SK-N-SH treated with all-trans-retinoic acid at 6 μM for 48 hours (cell line): Measurements from ENCODE around the gene RBM33.
A peak's percentile ranks its signal among the peaks of the same experiment; 100 is the strongest.

Experiments
- ATAC-seq: fragments of 200-7000 bp; cut with Tn5 transposase; 3 replicates; pipeline ENCODE4 v1.9.1; 2020; ENCODE audit warnings: mild to moderate bottlenecking, moderate library complexity
- ARNTL ChIP-seq: fragments of 450-650 bp; formaldehyde crosslinking; IDR thresholded peaks from 2 replicates; pipeline ENCODE4 v1.5.0; 2020; ENCODE audit warnings: low read depth, mild to moderate bottlenecking, moderate library complexity, borderline replicate concordance
- BACH2 ChIP-seq: fragments of 250-450 bp; sonication (Bioruptor Pico); IDR thresholded peaks from 2 replicates; pipeline ENCODE4 v1.9.0; 2021; ENCODE audit warnings: mild to moderate bottlenecking, borderline replicate concordance
- CSDC2 ChIP-seq: fragments of 250-450 bp; sonication (Bioruptor Pico); IDR thresholded peaks from 2 replicates; pipeline ENCODE4 v1.5.0; 2020; ENCODE audit warnings: mild to moderate bottlenecking, moderate library complexity
- ESRRG ChIP-seq: fragments of 250-450 bp; sonication (Bioruptor Pico); IDR thresholded peaks from 2 replicates; pipeline ENCODE4 v1.6.1; 2021; ENCODE audit warnings: mild to moderate bottlenecking
- GLIS3 ChIP-seq: fragments of 250-450 bp; sonication (Bioruptor Pico); IDR thresholded peaks from 2 replicates; pipeline ENCODE4 v1.5.0; 2020; ENCODE audit warnings: mild to moderate bottlenecking, moderate library complexity
- OSR1 ChIP-seq: fragments of 250-450 bp; sonication (Bioruptor Pico); IDR thresholded peaks from 2 replicates; pipeline ENCODE4 v1.8.0; 2022; ENCODE audit warnings: moderate library complexity, mild to moderate bottlenecking, inconsistent platforms
- PPARA ChIP-seq: fragments of 250-450 bp; sonication (Bioruptor Pico); IDR thresholded peaks from 2 replicates; pipeline ENCODE4 v1.5.0; 2020; ENCODE audit warnings: mild to moderate bottlenecking, borderline replicate concordance
- RARB ChIP-seq: fragments of 250-450 bp; sonication (Bioruptor Pico); IDR thresholded peaks from 2 replicates; pipeline ENCODE4 v1.8.0; 2021; ENCODE audit warnings: mild to moderate bottlenecking, moderate library complexity
- SNAI2 ChIP-seq: fragments of 250-450 bp; sonication (Bioruptor Pico); IDR thresholded peaks from 2 replicates; pipeline ENCODE4 v1.5.0; 2020; ENCODE audit warnings: mild to moderate bottlenecking, moderate library complexity
- TCF4 ChIP-seq: fragments of 250-450 bp; sonication (Bioruptor Pico); IDR thresholded peaks from 2 replicates; pipeline ENCODE4 v1.8.0; 2021; ENCODE audit warnings: mild to moderate bottlenecking, moderate library complexity, borderline replicate concordance
- TOX ChIP-seq: fragments of 250-450 bp; sonication (Bioruptor Pico); IDR thresholded peaks from 2 replicates; pipeline ENCODE4 v1.8.0; 2021; ENCODE audit warnings: mild to moderate bottlenecking, moderate library complexity, borderline replicate concordance
- ZFP3 ChIP-seq: fragments of 250-450 bp; sonication (Bioruptor Pico); IDR thresholded peaks from 2 replicates; pipeline ENCODE4 v1.5.0; 2020; ENCODE audit warnings: mild to moderate bottlenecking, moderate library complexity
- ZFP30 ChIP-seq: fragments of 450-650 bp; formaldehyde crosslinking; IDR thresholded peaks from 2 replicates; pipeline ENCODE4 v1.5.0; 2022; ENCODE audit warnings: mild to moderate bottlenecking, moderate library complexity
- ZNF565 ChIP-seq: fragments of 450-650 bp; formaldehyde crosslinking; conservative IDR thresholded peaks from 2 replicates; pipeline ENCODE4 v1.5.0; 2020; ENCODE audit warnings: low read depth, mild to moderate bottlenecking, moderate library complexity
- ZNF70 ChIP-seq: fragments of 450-650 bp; formaldehyde crosslinking; IDR thresholded peaks from 2 replicates; pipeline ENCODE4 v1.5.0; 2020; ENCODE audit warnings: mild to moderate bottlenecking, moderate library complexity
- ZNF8 ChIP-seq: fragments of 450-650 bp; formaldehyde crosslinking; IDR thresholded peaks from 2 replicates; pipeline ENCODE4 v1.5.0; 2020; ENCODE audit warnings: mild to moderate bottlenecking, moderate library complexity
- TF ChIP-seq, protein P1 (sequence below): fragments of 250-450 bp; sonication (Bioruptor Pico); IDR thresholded peaks from 2 replicates; pipeline ENCODE4 v1.8.0; 2021; ENCODE audit warnings: low read depth, mild to moderate bottlenecking, moderate library complexity, borderline replicate concordance
- TF ChIP-seq, protein P2 (sequence below): fragments of 250-450 bp; sonication (Bioruptor Pico); IDR thresholded peaks from 2 replicates; pipeline ENCODE4 v1.5.0; 2020; ENCODE audit warnings: mild to moderate bottlenecking, moderate library complexity
- TF ChIP-seq, protein P3 (sequence below): fragments of 250-450 bp; sonication (Bioruptor Pico); IDR thresholded peaks from 2 replicates; pipeline ENCODE4 v1.5.1; 2020; ENCODE audit warnings: low read depth, mild to moderate bottlenecking, moderate library complexity
- TF ChIP-seq, protein P4 (sequence below): fragments of 250-450 bp; sonication (Bioruptor Pico); IDR thresholded peaks from 2 replicates; pipeline ENCODE4 v1.5.1; 2021; ENCODE audit warnings: mild to moderate bottlenecking, moderate library complexity

RBM33 gene

DNA sequence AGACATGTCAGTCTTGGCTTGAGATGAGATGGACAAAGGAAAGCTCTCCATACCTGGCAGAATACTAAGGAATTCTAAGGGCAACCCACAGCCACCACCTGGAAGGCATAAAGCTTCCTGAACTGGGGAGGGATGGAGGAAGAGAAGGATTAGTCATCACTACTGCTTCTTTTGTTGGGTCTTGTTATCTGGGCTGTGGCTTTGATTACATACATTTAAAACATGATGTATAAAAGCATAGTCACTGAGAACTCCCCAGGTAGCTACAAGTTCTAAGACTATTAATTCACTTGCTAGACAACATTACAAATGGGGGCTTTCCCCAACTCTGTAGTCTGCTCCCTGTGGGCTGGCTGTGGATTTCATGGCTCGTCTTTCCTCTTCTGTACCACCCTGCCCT, 58.2 kb downstream of the RBM33 start:
- peak; percentile 30; the same call in 1 of the 3 replicates for ATAC-seq
- TF ChIP-seq BACH2, result no peak
- no peak for TF ChIP-seq CSDC2
- TF ChIP-seq, protein P1, sequence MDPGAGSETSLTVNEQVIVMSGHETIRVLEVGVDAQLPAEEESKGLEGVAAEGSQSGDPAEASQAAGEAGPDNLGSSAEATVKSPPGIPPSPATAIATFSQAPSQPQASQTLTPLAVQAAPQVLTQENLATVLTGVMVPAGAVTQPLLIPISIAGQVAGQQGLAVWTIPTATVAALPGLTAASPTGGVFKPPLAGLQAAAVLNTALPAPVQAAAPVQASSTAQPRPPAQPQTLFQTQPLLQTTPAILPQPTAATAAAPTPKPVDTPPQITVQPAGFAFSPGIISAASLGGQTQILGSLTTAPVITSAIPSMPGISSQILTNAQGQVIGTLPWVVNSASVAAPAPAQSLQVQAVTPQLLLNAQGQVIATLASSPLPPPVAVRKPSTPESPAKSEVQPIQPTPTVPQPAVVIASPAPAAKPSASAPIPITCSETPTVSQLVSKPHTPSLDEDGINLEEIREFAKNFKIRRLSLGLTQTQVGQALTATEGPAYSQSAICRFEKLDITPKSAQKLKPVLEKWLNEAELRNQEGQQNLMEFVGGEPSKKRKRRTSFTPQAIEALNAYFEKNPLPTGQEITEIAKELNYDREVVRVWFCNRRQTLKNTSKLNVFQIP (CRISPR knock-in tag), result no peak
- TF ChIP-seq SNAI2 (CRISPR knock-in tag), result no peak
- TF ChIP-seq OSR1 (CRISPR knock-in tag), result no peak
- TF ChIP-seq PPARA (CRISPR knock-in tag), result no peak
- no peak for TF ChIP-seq GLIS3 (CRISPR knock-in tag)
- TF ChIP-seq ZFP30 (CRISPR knock-in tag), result no peak
- TF ChIP-seq, protein P2, sequence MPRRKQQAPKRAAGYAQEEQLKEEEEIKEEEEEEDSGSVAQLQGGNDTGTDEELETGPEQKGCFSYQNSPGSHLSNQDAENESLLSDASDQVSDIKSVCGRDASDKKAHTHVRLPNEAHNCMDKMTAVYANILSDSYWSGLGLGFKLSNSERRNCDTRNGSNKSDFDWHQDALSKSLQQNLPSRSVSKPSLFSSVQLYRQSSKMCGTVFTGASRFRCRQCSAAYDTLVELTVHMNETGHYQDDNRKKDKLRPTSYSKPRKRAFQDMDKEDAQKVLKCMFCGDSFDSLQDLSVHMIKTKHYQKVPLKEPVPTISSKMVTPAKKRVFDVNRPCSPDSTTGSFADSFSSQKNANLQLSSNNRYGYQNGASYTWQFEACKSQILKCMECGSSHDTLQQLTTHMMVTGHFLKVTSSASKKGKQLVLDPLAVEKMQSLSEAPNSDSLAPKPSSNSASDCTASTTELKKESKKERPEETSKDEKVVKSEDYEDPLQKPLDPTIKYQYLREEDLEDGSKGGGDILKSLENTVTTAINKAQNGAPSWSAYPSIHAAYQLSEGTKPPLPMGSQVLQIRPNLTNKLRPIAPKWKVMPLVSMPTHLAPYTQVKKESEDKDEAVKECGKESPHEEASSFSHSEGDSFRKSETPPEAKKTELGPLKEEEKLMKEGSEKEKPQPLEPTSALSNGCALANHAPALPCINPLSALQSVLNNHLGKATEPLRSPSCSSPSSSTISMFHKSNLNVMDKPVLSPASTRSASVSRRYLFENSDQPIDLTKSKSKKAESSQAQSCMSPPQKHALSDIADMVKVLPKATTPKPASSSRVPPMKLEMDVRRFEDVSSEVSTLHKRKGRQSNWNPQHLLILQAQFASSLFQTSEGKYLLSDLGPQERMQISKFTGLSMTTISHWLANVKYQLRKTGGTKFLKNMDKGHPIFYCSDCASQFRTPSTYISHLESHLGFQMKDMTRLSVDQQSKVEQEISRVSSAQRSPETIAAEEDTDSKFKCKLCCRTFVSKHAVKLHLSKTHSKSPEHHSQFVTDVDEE (CRISPR knock-in tag), result no peak
- no peak for TF ChIP-seq TCF4
- no peak for TF ChIP-seq TOX (CRISPR knock-in tag)
- TF ChIP-seq ZFP3, result no peak
- TF ChIP-seq RARB (CRISPR knock-in tag), result no peak
- TF ChIP-seq, protein P3, sequence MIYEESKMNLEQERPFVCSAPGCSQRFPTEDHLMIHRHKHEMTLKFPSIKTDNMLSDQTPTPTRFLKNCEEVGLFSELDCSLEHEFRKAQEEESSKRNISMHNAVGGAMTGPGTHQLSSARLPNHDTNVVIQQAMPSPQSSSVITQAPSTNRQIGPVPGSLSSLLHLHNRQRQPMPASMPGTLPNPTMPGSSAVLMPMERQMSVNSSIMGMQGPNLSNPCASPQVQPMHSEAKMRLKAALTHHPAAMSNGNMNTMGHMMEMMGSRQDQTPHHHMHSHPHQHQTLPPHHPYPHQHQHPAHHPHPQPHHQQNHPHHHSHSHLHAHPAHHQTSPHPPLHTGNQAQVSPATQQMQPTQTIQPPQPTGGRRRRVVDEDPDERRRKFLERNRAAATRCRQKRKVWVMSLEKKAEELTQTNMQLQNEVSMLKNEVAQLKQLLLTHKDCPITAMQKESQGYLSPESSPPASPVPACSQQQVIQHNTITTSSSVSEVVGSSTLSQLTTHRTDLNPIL (CRISPR knock-in tag), result no peak
- TF ChIP-seq ZNF70 (CRISPR knock-in tag), result no peak
- TF ChIP-seq, protein P4, sequence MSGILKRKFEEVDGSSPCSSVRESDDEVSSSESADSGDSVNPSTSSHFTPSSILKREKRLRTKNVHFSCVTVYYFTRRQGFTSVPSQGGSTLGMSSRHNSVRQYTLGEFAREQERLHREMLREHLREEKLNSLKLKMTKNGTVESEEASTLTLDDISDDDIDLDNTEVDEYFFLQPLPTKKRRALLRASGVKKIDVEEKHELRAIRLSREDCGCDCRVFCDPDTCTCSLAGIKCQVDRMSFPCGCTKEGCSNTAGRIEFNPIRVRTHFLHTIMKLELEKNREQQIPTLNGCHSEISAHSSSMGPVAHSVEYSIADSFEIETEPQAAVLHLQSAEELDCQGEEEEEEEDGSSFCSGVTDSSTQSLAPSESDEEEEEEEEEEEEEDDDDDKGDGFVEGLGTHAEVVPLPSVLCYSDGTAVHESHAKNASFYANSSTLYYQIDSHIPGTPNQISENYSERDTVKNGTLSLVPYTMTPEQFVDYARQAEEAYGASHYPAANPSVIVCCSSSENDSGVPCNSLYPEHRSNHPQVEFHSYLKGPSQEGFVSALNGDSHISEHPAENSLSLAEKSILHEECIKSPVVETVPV, result no peak
- TF ChIP-seq ESRRG (CRISPR knock-in tag), result no peak
- TF ChIP-seq ARNTL (CRISPR knock-in tag), result no peak
- TF ChIP-seq ZNF565 (CRISPR knock-in tag), result no peak

DNA sequence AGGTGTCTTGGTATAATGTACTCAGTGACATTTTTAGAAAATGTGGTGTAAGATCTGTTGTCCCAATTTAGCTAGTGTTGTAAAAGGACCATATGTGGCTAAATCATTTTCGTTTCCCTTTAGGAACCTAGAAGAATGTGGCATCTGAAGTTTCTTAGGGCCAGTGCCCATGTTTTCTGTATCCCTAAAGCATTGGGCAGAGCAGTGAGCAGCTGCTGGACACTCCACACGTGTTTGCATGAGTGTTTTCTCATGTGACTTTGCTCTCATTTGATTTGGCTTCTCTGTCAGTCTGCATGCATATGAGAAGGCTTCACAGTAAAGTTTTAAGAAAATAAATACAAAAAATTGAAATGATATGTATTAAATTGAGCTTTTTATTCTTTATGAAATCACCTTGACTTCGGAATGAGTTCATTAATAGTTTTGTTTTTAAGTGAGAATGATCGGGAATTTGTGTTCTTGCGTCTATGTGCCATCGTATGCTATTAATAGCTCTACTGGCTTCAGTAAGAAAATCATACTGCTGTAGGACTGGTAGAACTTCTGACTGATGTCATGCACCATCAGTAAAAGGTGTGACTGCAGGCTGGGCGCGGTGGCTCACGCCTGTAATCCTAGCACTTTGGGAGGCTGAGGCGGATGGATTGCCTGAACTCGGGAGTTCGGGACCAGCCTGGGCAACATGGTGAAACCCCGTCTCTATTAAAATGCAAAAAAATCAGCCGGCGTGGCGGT, 61.3 kb downstream of the RBM33 start:
- no peak for ATAC-seq
- no peak for TF ChIP-seq CSDC2
- TF ChIP-seq RARB (CRISPR knock-in tag), result no peak
- no peak for TF ChIP-seq GLIS3 (CRISPR knock-in tag)
- TF ChIP-seq, protein P4, result no peak
- no peak for TF ChIP-seq ZNF8 (CRISPR knock-in tag)
- no peak for TF ChIP-seq TCF4
- TF ChIP-seq, all 23 proteins: peak for 0

DNA sequence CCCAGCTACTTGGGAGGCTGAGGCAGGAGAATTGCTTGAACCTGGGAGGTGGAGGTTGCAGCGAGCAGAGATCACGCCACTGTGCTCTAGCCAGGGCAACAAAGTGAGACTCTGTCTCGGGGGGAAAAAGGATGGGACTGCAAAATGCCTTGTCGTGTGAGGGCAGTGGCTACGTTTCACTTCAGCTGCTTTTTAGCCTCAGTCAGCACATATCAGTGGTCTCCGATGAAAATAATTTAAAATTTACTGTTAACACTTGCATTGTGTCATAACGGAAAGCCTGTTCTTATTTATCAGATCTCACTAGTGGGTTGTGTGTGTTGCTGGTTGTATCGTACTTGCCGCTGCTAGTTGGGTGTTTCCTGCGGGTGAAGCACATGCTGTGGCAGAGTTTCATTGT, 61.9 kb downstream of the RBM33 start:
- no peak for ATAC-seq
- TF ChIP-seq TCF4 (no peak), ZNF70 (CRISPR knock-in tag) (no peak), OSR1 (CRISPR knock-in tag) (no peak), SNAI2 (CRISPR knock-in tag) (no peak), TOX (CRISPR knock-in tag) (no peak), PPARA (CRISPR knock-in tag) (no peak), ARNTL (CRISPR knock-in tag) (no peak), ZFP30 (CRISPR knock-in tag) (no peak), GLIS3 (CRISPR knock-in tag) (no peak), ZFP3 (no peak), ESRRG (CRISPR knock-in tag) (no peak), CSDC2 (no peak), ZNF8 (CRISPR knock-in tag) (no peak), RARB (CRISPR knock-in tag) (no peak)
- TF ChIP-seq, protein P1 (CRISPR knock-in tag), result no peak
- TF ChIP-seq, protein P3 (CRISPR knock-in tag), result no peak
- TF ChIP-seq, protein P2 (CRISPR knock-in tag), result no peak
